Body of pancreas (tissue), 4 donors: Measurements from ENCODE around the gene KIF16B.

Experiments
- CTCF ChIP-seq, 7 experiments: fragments of 450-650 bp in 4 of 7; fragments of 200-600 bp in 3 of 7; sonication (generic) in 3 of 7; IDR thresholded peaks; one replicate each; pipeline ENCODE4 v1.5.1; 2016 to 2019; ENCODE audit warnings: antibody characterized with exemption in 7 of 7
- POLR2A ChIP-seq, 3 donors: fragments of 450-650 bp; IDR thresholded peaks; one replicate each; pipeline ENCODE4 v1.6.1; 2016; ENCODE audit warnings: antibody characterized with exemption in 3 of 3, mild to moderate bottlenecking in 2 of 3

- TF ChIP-seq CTCF (IDR thresholded peaks at IDR 0.05) (no peak), POLR2A (IDR thresholded peaks at IDR 0.05) (no peak)
These were observed 34.4 kb upstream of the KIF16B start for GRCh38 chr20:16607364-16608276.
